ENCODE data around the gene TTC8.

DNA sequence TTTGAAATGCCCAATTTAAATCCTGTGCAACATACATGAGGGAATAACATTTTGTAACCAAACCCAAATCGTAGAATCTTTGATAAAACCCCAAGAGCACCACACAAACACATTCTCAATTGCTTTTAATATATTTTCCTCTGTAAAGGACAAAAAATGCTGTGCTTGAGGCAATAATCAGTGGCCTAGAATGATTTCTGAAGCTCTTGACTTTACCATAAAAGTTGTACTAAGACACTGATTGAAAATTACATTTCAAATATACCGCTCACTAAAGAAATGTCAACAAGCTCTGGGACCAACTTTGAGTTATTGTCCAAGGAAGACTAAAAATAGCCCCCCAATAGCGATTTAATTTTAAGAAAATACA is 33.2 kb upstream of the TTC8 start:
- TF ChIP-seq TAF1 (IDR thresholded peaks at IDR 0.05; ENCODE audit: borderline replicate concordance, low read depth, low read length): no peak
- TF ChIP-seq POLR2AphosphoS5 (IDR thresholded peaks at IDR 0.05; ENCODE audit: low read depth, low read length): no peak

All from GM12892 (cell line).